ENCODE results near the gene KLK3. TPM values are rescaled to one million over a fixed set of nuclear protein-coding genes. Genes with fewer than 3 reads are reported as not detected.

Gene KLK3
- total RNA-seq (2022; extraction: Qiagen RNA extraction; ENCODE audit: low read depth), result not detected in 5 replicates

DNA sequence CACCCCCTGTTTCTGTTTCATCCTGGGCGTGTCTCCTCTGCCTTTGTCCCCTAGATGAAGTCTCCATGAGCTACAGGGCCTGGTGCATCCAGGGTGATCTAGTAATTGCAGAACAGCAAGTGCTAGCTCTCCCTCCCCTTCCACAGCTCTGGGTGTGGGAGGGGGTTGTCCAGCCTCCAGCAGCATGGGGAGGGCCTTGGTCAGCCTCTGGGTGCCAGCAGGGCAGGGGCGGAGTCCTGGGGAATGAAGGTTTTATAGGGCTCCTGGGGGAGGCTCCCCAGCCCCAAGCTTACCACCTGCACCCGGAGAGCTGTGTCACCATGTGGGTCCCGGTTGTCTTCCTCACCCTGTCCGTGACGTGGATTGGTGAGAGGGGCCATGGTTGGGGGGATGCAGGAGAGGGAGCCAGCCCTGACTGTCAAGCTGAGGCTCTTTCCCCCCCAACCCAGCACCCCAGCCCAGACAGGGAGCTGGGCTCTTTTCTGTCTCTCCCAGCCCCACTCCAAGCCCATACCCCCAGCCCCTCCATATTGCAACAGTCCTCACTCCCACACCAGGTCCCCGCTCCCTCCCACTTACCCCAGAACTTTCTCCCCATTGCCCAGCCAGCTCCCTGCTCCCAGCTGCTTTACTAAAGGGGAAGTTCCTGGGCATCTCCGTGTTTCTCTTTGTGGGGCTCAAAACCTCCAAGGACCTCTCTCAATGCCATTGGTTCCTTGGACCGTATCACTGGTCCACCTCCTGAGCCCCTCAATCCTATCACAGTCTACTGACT is at the start of gene KLK3:
Gene KLK3, plus strand, starts transcription at position 280 of the 775 bp plus-strand sequence. Its CDS starts 41 bp downstream, at position 321.

GRCh38 chr19:50823389-50824042 is 31.2 kb upstream of the KLK3 start, which contains the start of gene KLK1:
Gene KLK1 (minus strand): TSS chr19:50823787. CDS start chr19:50823748, 39 bp downstream.

DNA sequence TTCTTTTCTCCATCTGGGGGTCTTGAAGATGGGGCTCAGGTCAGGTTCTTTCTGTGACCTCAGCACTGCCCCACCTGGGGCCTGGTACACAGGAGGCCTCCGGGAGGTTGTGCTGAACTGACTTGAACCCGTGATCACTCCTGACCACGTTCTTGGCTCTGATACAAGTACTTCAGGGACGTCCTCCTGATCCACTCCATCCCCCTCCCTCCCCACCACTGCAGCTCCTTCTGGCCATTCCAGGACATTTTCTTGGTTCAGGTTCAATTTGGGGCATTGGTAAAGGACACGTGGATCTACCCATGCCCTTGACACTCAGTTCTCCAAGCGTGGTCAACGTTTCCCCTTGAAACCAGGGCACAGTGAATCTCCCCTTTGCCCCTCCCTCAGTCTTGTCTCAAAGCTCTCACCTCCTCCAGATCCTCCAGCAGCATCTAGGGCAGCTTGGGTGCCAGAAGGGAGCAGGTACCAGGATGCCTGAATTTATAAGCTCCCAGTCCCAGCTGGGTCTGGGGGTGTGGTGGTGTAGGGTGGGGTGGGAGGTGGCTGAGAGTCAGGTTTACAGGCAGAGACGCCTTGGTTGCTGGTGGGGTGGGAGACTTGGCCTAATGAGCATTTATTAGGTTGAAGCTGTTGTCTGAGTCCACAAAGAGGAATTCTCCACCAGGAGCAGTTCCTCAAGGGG is 21.5 kb upstream of the KLK3 start, which contains the start of gene KLK15:
Gene KLK15, minus strand, starts transcription at position 458 of the 685 bp plus-strand sequence. CDS start 2,082 bp downstream, outside the sequence.

GRCh38 chr19:50873056-50873455 is 18.3 kb downstream of the KLK3 start, which contains the start of gene KLK2:
Gene KLK2 (plus strand): TSS chr19:50873439. CDS start chr19:50873474, 35 bp downstream.

Other genes starting within 250 kb of the KLK3 start
- 0.22 to 0.83 TPM (median 0.58 TPM) in 5 replicates for gene SYT3, start 215.0 kb upstream of the KLK3 start, total RNA-seq (2022; extraction: Qiagen RNA extraction; ENCODE audit: low read depth)
- gene C19orf81, start 205.5 kb upstream of the KLK3 start, total RNA-seq (2022; extraction: Qiagen RNA extraction; ENCODE audit: low read depth), result 7.1 to 13.3 TPM (median 9.7 TPM) in 5 replicates
- gene SHANK1, start 135.1 kb upstream of the KLK3 start, total RNA-seq (2022; extraction: Qiagen RNA extraction; ENCODE audit: low read depth), result 0.02 to 0.53 TPM (median 0.16 TPM) in 5 replicates
- 5.8 to 11.0 TPM (median 8.2 TPM) in 5 replicates for gene CLEC11A, start 131.6 kb upstream of the KLK3 start, total RNA-seq (2022; extraction: Qiagen RNA extraction; ENCODE audit: low read depth)
- gene GPR32, start 84.5 kb upstream of the KLK3 start, total RNA-seq (2022; extraction: Qiagen RNA extraction; ENCODE audit: low read depth), result not detected in 5 replicates
- gene ACP4, start 64.5 kb upstream of the KLK3 start, total RNA-seq (2022; extraction: Qiagen RNA extraction; ENCODE audit: low read depth), result not detected in 5 replicates
- 0.08 TPM in 1 of 5 replicates, not detected in the others for gene KLK1, start 31.1 kb upstream of the KLK3 start, total RNA-seq (2022; extraction: Qiagen RNA extraction; ENCODE audit: low read depth)
- not detected in 5 replicates for gene KLK15, start 21.3 kb upstream of the KLK3 start, total RNA-seq (2022; extraction: Qiagen RNA extraction; ENCODE audit: low read depth)
- gene KLK2, start 18.5 kb downstream of the KLK3 start, total RNA-seq (2022; extraction: Qiagen RNA extraction; ENCODE audit: low read depth), result 0.06 to 0.62 TPM in 2 of 5 replicates, not detected in the others
- gene KLK4, start 56.5 kb downstream of the KLK3 start, total RNA-seq (2022; extraction: Qiagen RNA extraction; ENCODE audit: low read depth), result 0.43 TPM in 1 of 5 replicates, not detected in the others
- gene KLK5, start 98.1 kb downstream of the KLK3 start, total RNA-seq (2022; extraction: Qiagen RNA extraction; ENCODE audit: low read depth), result not detected in 5 replicates
- gene KLK6, start 114.7 kb downstream of the KLK3 start, total RNA-seq (2022; extraction: Qiagen RNA extraction; ENCODE audit: low read depth), result 0.17 to 1.4 TPM (median 0.23 TPM) in 5 replicates
- gene KLK7, start 129.0 kb downstream of the KLK3 start, total RNA-seq (2022; extraction: Qiagen RNA extraction; ENCODE audit: low read depth), result not detected in 5 replicates
- gene KLK8, start 146.7 kb downstream of the KLK3 start, total RNA-seq (2022; extraction: Qiagen RNA extraction; ENCODE audit: low read depth), result not detected in 5 replicates
- 0.19 to 0.73 TPM (median 0.29 TPM) in 5 replicates for gene KLK10, start 164.8 kb downstream of the KLK3 start, total RNA-seq (2022; extraction: Qiagen RNA extraction; ENCODE audit: low read depth)
- gene KLK11, start 171.7 kb downstream of the KLK3 start, total RNA-seq (2022; extraction: Qiagen RNA extraction; ENCODE audit: low read depth), result not detected in 5 replicates
- not detected in 5 replicates for gene KLK12, start 180.1 kb downstream of the KLK3 start, total RNA-seq (2022; extraction: Qiagen RNA extraction; ENCODE audit: low read depth)
- 0.15 to 0.29 TPM in 2 of 5 replicates, not detected in the others for gene KLK13, start 210.2 kb downstream of the KLK3 start, total RNA-seq (2022; extraction: Qiagen RNA extraction; ENCODE audit: low read depth)
- 0.16 to 0.92 TPM (median 0.39 TPM) in 5 replicates for gene KLK14, start 228.0 kb downstream of the KLK3 start, total RNA-seq (2022; extraction: Qiagen RNA extraction; ENCODE audit: low read depth)

Data from A549 treated with RU486 at 1 μM for 4 hours (cell line).